PC-9 (cell line): ENCODE measurements around the gene HMSD. TPM values are rescaled to one million over a fixed set of nuclear protein-coding genes. Genes with fewer than 3 reads are reported as not detected.

Experiments used
- BruUV-seq: library from RNA; stranded (reverse); fragments of 400-500 nt; replicated peaks from 2 replicates; lab custom pipeline; 2021; lab: Mats Ljungman, UMichigan
- CTCF ChIA-PET: fragments of 300-600 bp; sonication (Branson Sonifier 250); formaldehyde crosslinking; loops from one replicate; lab custom pipeline; 2022; ENCODE audit warnings: antibody characterized with exemption; lab: Charles Lee
- POLR2A ChIA-PET: fragments of 300-600 bp; sonication (Branson Sonifier 250); formaldehyde crosslinking; loops from one replicate; lab custom pipeline; 2022; ENCODE audit warnings: antibody characterized with exemption; ENCODE audit not compliant: unreplicated experiment; lab: Charles Lee
- DNase-seq, 2 experiments: peaks; one replicate each; pipeline versions ENCODE4 v3.0.0 to v3.0.0-alpha.2; 2015 to 2022; ENCODE audit warnings: mixed read lengths in 1 of 2
- H2AFZ ChIP-seq: fragments of 200-600 bp; sonication (generic); 2 replicates; pipeline ENCODE4 v1.8.1; 2017; ENCODE audit warnings: antibody characterized with exemption
- H3F3A ChIP-seq: fragments of 200-600 bp; sonication (generic); 2 replicates; pipeline ENCODE4 v1.8.1; 2017; ENCODE audit warnings: antibody characterized with exemption, mild to moderate bottlenecking, low read depth; ENCODE audit not compliant: insufficient read depth
- H3K27ac ChIP-seq: fragments of 200-600 bp; sonication (generic); 2 replicates; pipeline ENCODE4 v1.6.1; 2016; ENCODE audit warnings: mixed run types
- H3K27me3 ChIP-seq: fragments of 200-600 bp; sonication (generic); 2 replicates; pipeline ENCODE4 v1.6.1; 2016; ENCODE audit warnings: low read depth, mixed run types; ENCODE audit not compliant: insufficient read depth
- H3K36me3 ChIP-seq: fragments of 200-600 bp; sonication (generic); 2 replicates; pipeline ENCODE4 v1.6.1; 2016; ENCODE audit warnings: low read depth, mixed run types
- H3K4me1 ChIP-seq: fragments of 200-600 bp; sonication (generic); replicated peaks from 2 replicates; pipeline ENCODE4 v1.6.1; 2016; ENCODE audit warnings: mixed run types; ENCODE audit not compliant: insufficient read depth
- H3K4me2 ChIP-seq: fragments of 200-600 bp; sonication (generic); 2 replicates; pipeline ENCODE4 v1.6.1; 2017; ENCODE audit warnings: mixed run types
- H3K4me3 ChIP-seq: fragments of 200-600 bp; sonication (generic); 2 replicates; pipeline ENCODE4 v1.6.1; 2016; ENCODE audit warnings: mixed run types
- H3K79me2 ChIP-seq: fragments of 200-600 bp; sonication (generic); 2 replicates; pipeline ENCODE4 v1.6.1; 2017; ENCODE audit warnings: low read depth, mixed run types
- H3K9me2 ChIP-seq: fragments of 200-600 bp; sonication (generic); 2 replicates; pipeline ENCODE4 v1.8.1; 2017; ENCODE audit warnings: mild to moderate bottlenecking; ENCODE audit not compliant: insufficient read depth
- H3K9me3 ChIP-seq: fragments of 200-600 bp; sonication (generic); 2 replicates; pipeline ENCODE4 v1.8.1; 2016; ENCODE audit warnings: low read depth; ENCODE audit not compliant: insufficient read depth
- H4K20me1 ChIP-seq: fragments of 200-600 bp; sonication (generic); 2 replicates; pipeline ENCODE4 v1.8.1; 2017; ENCODE audit not compliant: insufficient read depth
- CTCF ChIP-seq: fragments of 200-600 bp; sonication (generic); conservative IDR thresholded peaks from 2 replicates; pipeline ENCODE4 v1.6.1; 2017; ENCODE audit warnings: mixed run types, antibody characterized with exemption, mild to moderate bottlenecking, moderate library complexity
- EZH2 ChIP-seq: fragments of 200-600 bp; sonication (generic); IDR thresholded peaks from 2 replicates; pipeline ENCODE4 v1.8.0; 2017; ENCODE audit warnings: antibody characterized with exemption, low read depth
- intact Hi-C: fragments of 100-400 bp; cut with micrococcal nuclease; formaldehyde crosslinking; loops from one replicate; pipeline ENCODE4 v1.10.0; 2022; ENCODE audit not compliant: unreplicated experiment
- total RNA-seq: library from RNA; stranded (reverse); gene quantifications from 2 replicates; pipeline ENCODE4 v1.2.3, GENCODE V29; 2021

HMSD gene
- total RNA-seq, 1 experiment from 2014 or later = not detected

GRCh38 chr18:64002581-64002980, 53.5 kb downstream of the HMSD start:
- Histone ChIP-seq H3K9me2 (no peaks in the 10 kb centered on the region), H3K36me3 (no peaks in the 10 kb centered on the region), H3K79me2 (no peaks in the 10 kb centered on the region), H3F3A (no peaks in the 10 kb centered on the region), H3K9me3 (no peaks in the 10 kb centered on the region), H3K4me1 (no peaks in the 10 kb centered on the region), H3K4me2 (no peak overlapping the region), H3K27ac (no peak overlapping the region), H3K4me3 (no peak overlapping the region), H3K27me3 (peaks cover 15% of the 10 kb centered on the region), H4K20me1 (no peaks in the 10 kb centered on the region), H2AFZ (no peak overlapping the region)
- BruUV-seq = no TSS peak
- DNase-seq = no peak
- no peak for TF ChIP-seq EZH2
- TF ChIP-seq CTCF = no peak
- CTCF ChIA-PET = interaction anchor here (0.7 kb wide), 2 partner anchors 8 to 126 kb away, joined by 3 to 6 read pairs; no protein-coding TSS in a partner anchor
- POLR2A ChIA-PET = no interaction called here
- intact Hi-C loops = no loop called here

GRCh38 chr18:64009305-64009704, 60.2 kb downstream of the HMSD start:
- no peaks in the 10 kb centered on the region for H3K27me3 ChIP-seq
- no peak overlapping the region for H3K4me3 ChIP-seq
- no peaks in the 10 kb centered on the region for H3K4me1 ChIP-seq
- no peak overlapping the region for H2AFZ ChIP-seq
- H4K20me1 ChIP-seq = no peaks in the 10 kb centered on the region; the same call in 1 of the 2 replicates
- no peak overlapping the region for H3K27ac ChIP-seq
- ChIA-PET CTCF (no interaction called here), POLR2A (interaction anchor here (0.6 kb wide), 1 partner anchor 125 kb away, joined by 8 read pairs; no protein-coding TSS in a partner anchor)
- H3K9me2 ChIP-seq = no peaks in the 10 kb centered on the region
- H3K36me3 ChIP-seq = no peaks in the 10 kb centered on the region
- no peak for DNase-seq
- TF ChIP-seq EZH2 = no peak
- TF ChIP-seq CTCF = no peak
- H3K79me2 ChIP-seq = no peaks in the 10 kb centered on the region
- BruUV-seq = no TSS peak
- intact Hi-C loops = no loop called here
- no peaks in the 10 kb centered on the region for H3K9me3 ChIP-seq
- H3F3A ChIP-seq = no peaks in the 10 kb centered on the region
- H3K4me2 ChIP-seq = no peak overlapping the region

Other genes with a start within 250 kb of the HMSD start
- not detected in 2 replicates for gene SERPINB11, start 246.3 kb upstream of the HMSD start, total RNA-seq
- gene SERPINB7, start 173.9 kb upstream of the HMSD start, total RNA-seq = 3.0 and 4.2 TPM in 2 replicates
- gene SERPINB2, start 61.6 kb upstream of the HMSD start, total RNA-seq = 0.73 TPM in 1 of 2 replicates, not detected in the other
- gene SERPINB10, start 41.3 kb upstream of the HMSD start, total RNA-seq = not detected in 2 replicates
- gene SERPINB8, start 20.8 kb downstream of the HMSD start, total RNA-seq = 5.1 and 7.2 TPM in 2 replicates
- gene LINC00305, start 199.8 kb downstream of the HMSD start, total RNA-seq = not detected in 2 replicates